GM12873 (cell line): ENCODE data around the gene ADAM11.

Experiments
- CTCF ChIP-seq: IDR thresholded peaks from 2 replicates; pipeline ENCODE4 v1.5.1; 2012; ENCODE audit warnings: low read depth, mild to moderate bottlenecking, moderate library complexity, low read length, control low read depth; ENCODE audit not compliant: insufficient read depth; ENCODE audit errors: missing control alignments

ADAM11 gene

GRCh38 chr17:44775136-44775837, 16.5 kb downstream of the ADAM11 start:
- no peak for TF ChIP-seq CTCF

- no peak for TF ChIP-seq CTCF
Measured at GRCh38 chr17:44775838-44776621, 17.2 kb downstream of the ADAM11 start.

GRCh38 chr17:44776628-44777393, 18.0 kb downstream of the ADAM11 start:
- no peak for TF ChIP-seq CTCF

- TF ChIP-seq CTCF, result no peak
Measured at GRCh38 chr17:44777394-44778348, 18.9 kb downstream of the ADAM11 start.

GRCh38 chr17:44778656-44779210, 19.9 kb downstream of the ADAM11 start:
- TF ChIP-seq CTCF, result no peak

GRCh38 chr17:44779211-44780025, 20.6 kb downstream of the ADAM11 start:
- TF ChIP-seq CTCF, result peak; percentile 95
